OCI-LY3 (cell line): Measurements from ENCODE around the gene TMEM54.

Experiments used
- EZH2phosphoT487 ChIP-seq: fragments of 200-600 bp; shearing (Covaris generic); IDR thresholded peaks from 2 replicates; pipeline ENCODE4 v1.6.1; 2018; ENCODE audit warnings: antibody characterized with exemption, mixed run types, low read depth
- TF ChIP-seq, protein P1 (sequence below): fragments of 200-600, 300-600 bp; sonication (generic); IDR thresholded peaks from 2 replicates; pipeline ENCODE4 v1.5.1; 2014; ENCODE audit warnings: antibody characterized with exemption, low read length, low read depth

DNA sequence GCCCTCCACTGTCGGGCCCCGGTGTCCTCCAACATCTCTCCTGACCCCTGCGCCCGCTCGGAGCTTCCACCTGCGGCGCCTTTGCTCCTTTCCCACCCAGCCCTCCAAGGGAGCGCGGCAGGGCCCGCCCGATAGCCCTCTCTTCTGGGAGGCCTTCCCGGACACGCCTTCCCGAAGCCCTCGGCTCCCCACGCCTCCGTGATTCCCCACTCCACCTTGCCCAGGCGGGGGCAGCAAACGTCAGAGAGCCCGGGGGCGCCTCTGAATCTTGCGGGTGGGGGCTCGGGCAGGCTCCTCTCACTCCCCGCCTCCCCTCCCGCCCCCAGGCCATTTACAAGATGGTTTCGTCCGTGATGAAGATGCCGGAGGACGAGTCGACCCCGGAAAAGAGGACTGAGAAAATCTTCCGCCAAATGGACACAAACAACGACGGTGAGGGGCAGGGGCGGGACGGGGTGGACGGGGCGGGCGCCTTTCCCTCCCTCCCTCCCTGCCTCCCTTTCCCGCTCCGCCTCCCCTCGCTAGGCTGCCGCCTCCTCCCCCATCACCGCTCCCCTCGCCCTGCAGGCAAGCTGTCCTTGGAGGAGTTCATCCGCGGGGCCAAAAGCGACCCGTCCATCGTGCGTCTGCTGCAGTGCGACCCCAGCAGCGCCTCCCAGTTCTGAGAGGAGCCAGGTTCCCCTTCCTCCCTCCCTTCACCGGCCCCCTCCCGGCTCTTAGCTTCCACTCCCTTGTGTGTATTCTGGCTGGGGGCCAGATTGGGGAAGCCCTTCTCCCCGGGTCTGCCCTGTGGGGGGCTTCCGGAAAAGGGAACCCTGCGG lies 7.8 kb downstream of the TMEM54 start:
- TF ChIP-seq, protein P1, sequence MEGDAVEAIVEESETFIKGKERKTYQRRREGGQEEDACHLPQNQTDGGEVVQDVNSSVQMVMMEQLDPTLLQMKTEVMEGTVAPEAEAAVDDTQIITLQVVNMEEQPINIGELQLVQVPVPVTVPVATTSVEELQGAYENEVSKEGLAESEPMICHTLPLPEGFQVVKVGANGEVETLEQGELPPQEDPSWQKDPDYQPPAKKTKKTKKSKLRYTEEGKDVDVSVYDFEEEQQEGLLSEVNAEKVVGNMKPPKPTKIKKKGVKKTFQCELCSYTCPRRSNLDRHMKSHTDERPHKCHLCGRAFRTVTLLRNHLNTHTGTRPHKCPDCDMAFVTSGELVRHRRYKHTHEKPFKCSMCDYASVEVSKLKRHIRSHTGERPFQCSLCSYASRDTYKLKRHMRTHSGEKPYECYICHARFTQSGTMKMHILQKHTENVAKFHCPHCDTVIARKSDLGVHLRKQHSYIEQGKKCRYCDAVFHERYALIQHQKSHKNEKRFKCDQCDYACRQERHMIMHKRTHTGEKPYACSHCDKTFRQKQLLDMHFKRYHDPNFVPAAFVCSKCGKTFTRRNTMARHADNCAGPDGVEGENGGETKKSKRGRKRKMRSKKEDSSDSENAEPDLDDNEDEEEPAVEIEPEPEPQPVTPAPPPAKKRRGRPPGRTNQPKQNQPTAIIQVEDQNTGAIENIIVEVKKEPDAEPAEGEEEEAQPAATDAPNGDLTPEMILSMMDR = no peak
- no peak for TF ChIP-seq EZH2phosphoT487
